HG02623 (cell line): ENCODE data around the gene OGDH.

Experiments
- ATAC-seq: cut with Tn5 transposase; IDR thresholded peaks from one replicate; pipeline ENCODE4 v1.9.1; 2021; ENCODE audit warnings: moderate library complexity; ENCODE audit not compliant: unreplicated experiment

The OGDH gene

GRCh38 chr7:44733708-44734481 is 127.5 kb downstream of the OGDH start:
- ATAC-seq = no peak

GRCh38 chr7:44735403-44736165 is 129.2 kb downstream of the OGDH start:
- ATAC-seq = peak; percentile 45

- no peak for ATAC-seq
Measured at GRCh38 chr7:44736896-44737295, 130.5 kb downstream of the OGDH start.

GRCh38 chr7:44738051-44738723 is 131.8 kb downstream of the OGDH start:
- no peak for ATAC-seq

- ATAC-seq = no peak
Measured at GRCh38 chr7:44738876-44739665, 132.6 kb downstream of the OGDH start.

GRCh38 chr7:44740055-44740454 is 133.6 kb downstream of the OGDH start:
- ATAC-seq = no peak

- ATAC-seq = no peak
Measured at GRCh38 chr7:44743750-44744149, 137.3 kb downstream of the OGDH start.

- peak; percentile 64 for ATAC-seq
Measured at GRCh38 chr7:44748045-44748947, 141.9 kb downstream of the OGDH start, which contains the start of gene ZMIZ2. TSS of gene ZMIZ2 (plus strand) at chr7:44748847. CDS start at chr7:44756250, 7,403 bp downstream.

- peak; percentile 12 for ATAC-seq
Measured at GRCh38 chr7:44748948-44749731, 142.7 kb downstream of the OGDH start.

- ATAC-seq = no peak
Measured at GRCh38 chr7:44749992-44750391, 143.6 kb downstream of the OGDH start.

- no peak for ATAC-seq
Measured at GRCh38 chr7:44750424-44750823, 144.0 kb downstream of the OGDH start.

- ATAC-seq = peak; percentile 54
Measured at GRCh38 chr7:44750921-44751571, 144.6 kb downstream of the OGDH start.

- ATAC-seq = no peak
Measured at GRCh38 chr7:44752822-44753221, 146.4 kb downstream of the OGDH start.

GRCh38 chr7:44754802-44755697 is 148.6 kb downstream of the OGDH start:
- no peak for ATAC-seq

- ATAC-seq = no peak
Measured at GRCh38 chr7:44755698-44756627, 149.5 kb downstream of the OGDH start.

GRCh38 chr7:44756904-44757303 is 150.5 kb downstream of the OGDH start:
- ATAC-seq = no peak
